MM.1S (cell line): ENCODE measurements around the gene SEMA3E.

Experiments
- DNase-seq: peaks from one replicate; pipeline ENCODE4 v3.0.0-alpha.2; 2015
- H2AFZ ChIP-seq: fragments of 300-600 bp; sonication (generic); 2 replicates; pipeline ENCODE4 v1.6.0; 2016; ENCODE audit warnings: antibody characterized with exemption, low read length
- H3F3A ChIP-seq: fragments of 300-600 bp; sonication (generic); 2 replicates; pipeline ENCODE4 v1.6.1; 2016; ENCODE audit warnings: mild to moderate bottlenecking, antibody characterized with exemption, low read length, moderate library complexity, mixed read lengths; ENCODE audit not compliant: insufficient read depth
- H3K27ac ChIP-seq: fragments of 300-600 bp; sonication (generic); 2 replicates; pipeline ENCODE4 v1.5.1; 2016; ENCODE audit warnings: mild to moderate bottlenecking, low read length
- H3K27me3 ChIP-seq: fragments of 300-600 bp; sonication (generic); replicated peaks from 2 replicates; pipeline ENCODE4 v1.6.0; 2016; ENCODE audit warnings: low read length; ENCODE audit not compliant: insufficient read depth
- H3K36me3 ChIP-seq: fragments of 300-600 bp; sonication (generic); replicated peaks from 2 replicates; pipeline ENCODE4 v1.6.1; 2016; ENCODE audit warnings: mild to moderate bottlenecking, low read length, mixed read lengths; ENCODE audit not compliant: insufficient read depth
- H3K4me1 ChIP-seq: fragments of 300-600 bp; sonication (generic); 2 replicates; pipeline ENCODE4 v1.6.1; 2016; ENCODE audit warnings: low read length, mixed read lengths
- H3K4me2 ChIP-seq: fragments of 300-600 bp; sonication (generic); 2 replicates; pipeline ENCODE4 v1.6.0; 2016; ENCODE audit warnings: low read depth, low read length
- H3K4me3 ChIP-seq: fragments of 300-600 bp; sonication (generic); 2 replicates; pipeline ENCODE4 v1.5.1; 2016; ENCODE audit warnings: low read length, mixed read lengths
- H3K79me2 ChIP-seq: fragments of 300-600 bp; sonication (generic); 2 replicates; pipeline ENCODE4 v1.6.1; 2016; ENCODE audit warnings: mixed run types, low read length, mixed read lengths
- H3K9ac ChIP-seq: fragments of 300-600 bp; sonication (generic); 2 replicates; pipeline ENCODE4 v1.6.1; 2016; ENCODE audit warnings: low read length, mixed read lengths
- H3K9me2 ChIP-seq: fragments of 300-600 bp; sonication (generic); replicated peaks from 2 replicates; pipeline ENCODE4 v1.6.1; 2016; ENCODE audit warnings: mild to moderate bottlenecking, low read length, mixed read lengths; ENCODE audit not compliant: insufficient read depth
- H3K9me3 ChIP-seq: fragments of 300-600 bp; sonication (generic); replicated peaks from 2 replicates; pipeline ENCODE4 v1.6.1; 2016; ENCODE audit warnings: mild to moderate bottlenecking, low read length, mixed read lengths; ENCODE audit not compliant: insufficient read depth
- H4K20me1 ChIP-seq: fragments of 300-600 bp; sonication (generic); 2 replicates; pipeline ENCODE4 v1.6.1; 2016; ENCODE audit warnings: mild to moderate bottlenecking, low read length, moderate library complexity, mixed read lengths; ENCODE audit not compliant: insufficient read depth
- CTCF ChIP-seq: fragments of 300-600 bp; sonication (generic); IDR thresholded peaks from 2 replicates; pipeline ENCODE4 v1.5.1; 2016; ENCODE audit warnings: antibody characterized with exemption, low read length, mixed read lengths
- EZH2 ChIP-seq: fragments of 300-600 bp; sonication (generic); optimal IDR thresholded peaks from 2 replicates; pipeline ENCODE3; 2017; ENCODE audit warnings: low read depth, mild to moderate bottlenecking, antibody characterized with exemption, low read length, mixed read lengths
- EZH2phosphoT487 ChIP-seq: fragments of 300-600 bp; sonication (generic); IDR thresholded peaks from 2 replicates; pipeline ENCODE4 v1.6.1; 2018; ENCODE audit warnings: antibody characterized with exemption, low read length

Gene SEMA3E

GRCh38 chr7:83452256-83452655 is 196.7 kb downstream of the SEMA3E start:
- no peak overlapping the region for H3K27ac ChIP-seq
- H3K36me3 ChIP-seq: no peaks in the 10 kb centered on the region
- no peak overlapping the region for H3K4me2 ChIP-seq
- DNase-seq: no peak
- no peaks in the 10 kb centered on the region for H4K20me1 ChIP-seq
- no peaks in the 10 kb centered on the region for H3K9me3 ChIP-seq
- no peak overlapping the region for H2AFZ ChIP-seq
- TF ChIP-seq EZH2: no peak
- no peaks in the 10 kb centered on the region for H3K79me2 ChIP-seq
- no peaks in the 10 kb centered on the region for H3K4me1 ChIP-seq
- no peaks in the 10 kb centered on the region for H3K27me3 ChIP-seq
- no peak overlapping the region for H3K9ac ChIP-seq
- H3K4me3 ChIP-seq: no peak overlapping the region
- H3K9me2 ChIP-seq: no peaks in the 10 kb centered on the region
- no peaks in the 10 kb centered on the region for H3F3A ChIP-seq

GRCh38 chr7:83451501-83452045 is 197.4 kb downstream of the SEMA3E start:
- Histone ChIP-seq H2AFZ (no peak overlapping the region), H3K36me3 (no peaks in the 10 kb centered on the region), H3K27me3 (no peaks in the 10 kb centered on the region), H3K4me2 (no peak overlapping the region), H3K9me3 (no peaks in the 10 kb centered on the region), H3K4me3 (no peak overlapping the region), H4K20me1 (no peaks in the 10 kb centered on the region), H3K27ac (no peak overlapping the region), H3K4me1 (no peaks in the 10 kb centered on the region), H3K9ac (no peak overlapping the region), H3F3A (no peaks in the 10 kb centered on the region), H3K79me2 (no peaks in the 10 kb centered on the region), H3K9me2 (no peaks in the 10 kb centered on the region)
- no peak for DNase-seq
- TF ChIP-seq EZH2: no peak
- TF ChIP-seq EZH2phosphoT487: no peak
- TF ChIP-seq CTCF: no peak

- TF ChIP-seq EZH2phosphoT487: no peak
- no peak for TF ChIP-seq EZH2
- TF ChIP-seq CTCF: no peak
- no peaks in the 10 kb centered on the region for H3K4me1 ChIP-seq
- no peaks in the 10 kb centered on the region for H3K9me2 ChIP-seq
- H3K9me3 ChIP-seq: no peaks in the 10 kb centered on the region
- H3K36me3 ChIP-seq: no peaks in the 10 kb centered on the region
- H3K27me3 ChIP-seq: no peaks in the 10 kb centered on the region
- no peaks in the 10 kb centered on the region for H3K79me2 ChIP-seq
- no peak overlapping the region for H3K27ac ChIP-seq
- no peak overlapping the region for H2AFZ ChIP-seq
- H4K20me1 ChIP-seq: no peaks in the 10 kb centered on the region
- no peak for DNase-seq
- H3K4me2 ChIP-seq: no peak overlapping the region
- no peaks in the 10 kb centered on the region for H3F3A ChIP-seq
- no peak overlapping the region for H3K9ac ChIP-seq
- no peak overlapping the region for H3K4me3 ChIP-seq
These were observed 199.2 kb downstream of the SEMA3E start for GRCh38 chr7:83449781-83450180.

GRCh38 chr7:83447681-83448080 is 201.3 kb downstream of the SEMA3E start:
- no peaks in the 10 kb centered on the region for H3K4me1 ChIP-seq
- no peak for DNase-seq
- H3K27ac ChIP-seq: no peak overlapping the region
- H3K36me3 ChIP-seq: no peaks in the 10 kb centered on the region
- H2AFZ ChIP-seq: no peak overlapping the region
- H3K9me3 ChIP-seq: no peaks in the 10 kb centered on the region
- no peaks in the 10 kb centered on the region for H4K20me1 ChIP-seq
- no peak overlapping the region for H3K4me2 ChIP-seq
- H3K9ac ChIP-seq: no peak overlapping the region
- TF ChIP-seq CTCF (no peak), EZH2phosphoT487 (no peak), EZH2 (no peak)
- no peaks in the 10 kb centered on the region for H3K27me3 ChIP-seq
- H3K79me2 ChIP-seq: no peaks in the 10 kb centered on the region
- no peaks in the 10 kb centered on the region for H3K9me2 ChIP-seq
- no peak overlapping the region for H3K4me3 ChIP-seq
- no peaks in the 10 kb centered on the region for H3F3A ChIP-seq
